Amniotic stem cell (primary cell): ENCODE measurements around the gene ELMO1.
"Not testable (repeated sequence)": the region's sequence is repeated elsewhere in the genome, so short reads cannot be mapped to it uniquely, and the experiment has no call there.

ENCODE experiments used
- DNase-seq: peaks from one replicate; lab custom pipeline; 2025; lab: John Stamatoyannopoulos, UW

ELMO1 gene

GRCh38 chr7:37187179-37187578 is 261.5 kb downstream of the ELMO1 start:
- no peak for DNase-seq

GRCh38 chr7:37186753-37187152 is 261.9 kb downstream of the ELMO1 start:
- no peak for DNase-seq

- no peak for DNase-seq
Observed at GRCh38 chr7:37181550-37181932, 267.1 kb downstream of the ELMO1 start.

GRCh38 chr7:37180828-37181549 is 267.7 kb downstream of the ELMO1 start:
- no peak for DNase-seq

GRCh38 chr7:37176079-37176478 is 272.6 kb downstream of the ELMO1 start:
- DNase-seq = no peak

GRCh38 chr7:37174460-37174859 is 274.2 kb downstream of the ELMO1 start:
- DNase-seq = no peak

GRCh38 chr7:37173670-37174069 is 275.0 kb downstream of the ELMO1 start:
- DNase-seq = no peak

- DNase-seq = no peak
Observed at GRCh38 chr7:37162106-37162505, 286.6 kb downstream of the ELMO1 start.

- no peak for DNase-seq
Observed at GRCh38 chr7:37160656-37161055, 288.0 kb downstream of the ELMO1 start.

GRCh38 chr7:37153376-37153775 is 295.3 kb downstream of the ELMO1 start:
- DNase-seq = no peak

GRCh38 chr7:37151741-37152413 is 296.8 kb downstream of the ELMO1 start:
- DNase-seq = no peak

- DNase-seq = no peak
Observed at GRCh38 chr7:37150856-37151255, 297.8 kb downstream of the ELMO1 start.

GRCh38 chr7:37150180-37150579 is 298.5 kb downstream of the ELMO1 start:
- no peak for DNase-seq

- no peak for DNase-seq
Observed at GRCh38 chr7:37149773-37150124, 298.9 kb downstream of the ELMO1 start.

- DNase-seq = no peak
Observed at GRCh38 chr7:37149051-37149772, 299.5 kb downstream of the ELMO1 start.

- no peak for DNase-seq
Observed at GRCh38 chr7:37145682-37146081, 303.0 kb downstream of the ELMO1 start.

GRCh38 chr7:37144423-37144822 is 304.2 kb downstream of the ELMO1 start:
- no peak for DNase-seq

GRCh38 chr7:37142958-37143357 is 305.7 kb downstream of the ELMO1 start:
- DNase-seq = no peak

GRCh38 chr7:37141742-37142141 is 306.9 kb downstream of the ELMO1 start:
- DNase-seq = no peak

GRCh38 chr7:37133902-37134301 is 314.8 kb downstream of the ELMO1 start:
- DNase-seq = not testable (repeated sequence)

GRCh38 chr7:37131855-37132254 is 316.8 kb downstream of the ELMO1 start:
- no peak for DNase-seq

- no peak for DNase-seq
Observed at GRCh38 chr7:37129035-37129425, 319.6 kb downstream of the ELMO1 start.

GRCh38 chr7:37128327-37129034 is 320.2 kb downstream of the ELMO1 start:
- no peak for DNase-seq
